ENCODE data around the gene HHAT. TPM values are rescaled to one million over a fixed set of nuclear protein-coding genes. Genes with fewer than 3 reads are reported as not detected.

HHAT gene
- total and polyA plus RNA-seq, 2 of the 4 experiments (the other 2 are of a cell fraction) = 1.7 to 2.5 TPM

DNA sequence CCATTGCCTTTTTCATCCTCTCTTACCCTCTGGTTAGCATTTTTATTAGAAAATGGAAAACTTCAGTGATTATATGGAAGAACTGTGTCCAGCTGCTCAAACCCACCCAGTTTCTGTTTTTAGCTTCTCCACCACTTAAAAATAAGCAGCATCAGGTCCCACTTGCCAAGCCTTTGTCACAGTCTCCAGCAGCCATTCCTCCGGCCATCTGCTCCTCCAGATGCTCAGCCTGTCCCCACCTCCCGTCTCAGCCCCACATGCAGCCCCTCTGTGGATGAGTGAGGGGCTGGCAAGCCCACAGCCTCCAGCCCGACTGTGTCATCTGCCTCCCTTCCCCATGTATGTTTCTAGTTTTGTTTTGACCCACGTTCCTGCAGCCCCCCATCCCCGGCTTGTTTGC is 289.7 kb downstream of the HHAT start:
- BruUV-seq (replicated peaks) = no TSS peak
- Histone ChIP-seq H3K9me3 (ENCODE audit: control insufficient read depth, insufficient read depth, low read length) (no peaks in the 10 kb centered on the region), H3K23ac (ENCODE audit: low read depth, low read length) (no peak overlapping the region), H3K4me1 (ENCODE audit: control insufficient read depth, insufficient read depth, low read length) (no peaks in the 10 kb centered on the region), H3K14ac (replicated peaks; ENCODE audit: low read depth, low read length) (no peak overlapping the region), H3K9ac (ENCODE audit: low read depth, low read length) (no peak overlapping the region), H4K91ac (ENCODE audit: insufficient read depth, low read depth, low read length) (no peak overlapping the region), H3K27me3 (ENCODE audit: control insufficient read depth, insufficient read depth, low read length) (no peaks in the 10 kb centered on the region), H3K18ac (ENCODE audit: low read depth, low read length) (no peak overlapping the region), H2AK5ac (ENCODE audit: low read depth, low read length) (no peak overlapping the region), H2BK5ac (ENCODE audit: low read depth, low read length, poor library complexity, severe bottlenecking) (no peak overlapping the region), H3K4me2 (ENCODE audit: low read depth, low read length) (no peak overlapping the region), H4K8ac (ENCODE audit: low read depth in 2 of 2, low read length in 2 of 2) (no peak overlapping the region), H3K4ac (ENCODE audit: low read depth, low read length) (no peak overlapping the region), H3K56ac (ENCODE audit: extremely low read depth, insufficient read depth, low read length) (no peak overlapping the region), H2AK9ac (replicated peaks; ENCODE audit: low read depth, low read length, poor library complexity) (no peak overlapping the region), H2BK15ac (ENCODE audit: low read depth, low read length) (no peak overlapping the region), H3K4me3 (ENCODE audit: insufficient read depth, low read depth, low read length) (no peak overlapping the region), H4K5ac (ENCODE audit: low read depth, low read length) (no peak overlapping the region), H3K79me1 (ENCODE audit: low read depth in 1 of 2, low read length in 2 of 2) (no peaks in the 10 kb centered on the region), H3K27ac (ENCODE audit: insufficient read depth, low read length) (no peak overlapping the region), H2AFZ (replicated peaks; ENCODE audit: low read length, poor library complexity) (no peak overlapping the region), H2BK120ac (ENCODE audit: low read depth, low read length) (no peak overlapping the region), H3K9me1 (ENCODE audit: insufficient read depth, low read length) (no peaks in the 10 kb centered on the region), H2BK20ac (ENCODE audit: low read depth, low read length) (no peak overlapping the region), H3K36me3 (ENCODE audit: control insufficient read depth, insufficient read depth, low read length) (no peaks in the 10 kb centered on the region), H4K20me1 (ENCODE audit: insufficient read depth, low read length) (no peaks in the 10 kb centered on the region)
- DNase-seq (no peak), ATAC-seq (ENCODE audit: low read depth) (no peak)
- POLR2A ChIA-PET (ENCODE audit: unreplicated experiment) = no interaction called here
- in situ Hi-C loops (cut with MboI; ENCODE audit: low sequenced_read_pairs) = no loop called here
- TF ChIP-seq RFX5 (IDR thresholded peaks at IDR 0.05; ENCODE audit: low read depth, low read length) (no peak), RAD21 (IDR thresholded peaks at IDR 0.05; ENCODE audit: low read length) (no peak), MAFK (IDR thresholded peaks at IDR 0.05; ENCODE audit: low read depth, low read length) (no peak), POLR2A (IDR thresholded peaks at IDR 0.05; ENCODE audit: low read depth, low read length) (no peak), MXI1 (IDR thresholded peaks at IDR 0.05; ENCODE audit: borderline replicate concordance, low read depth, low read length) (no peak), CEBPB (IDR thresholded peaks at IDR 0.05; ENCODE audit: low read depth, low read length) (no peak), RCOR1 (IDR thresholded peaks at IDR 0.05; ENCODE audit: insufficient replicate concordance, low read length) (no peak), MAZ (IDR thresholded peaks at IDR 0.05; ENCODE audit: borderline replicate concordance, low read depth, low read length) (no peak), CHD1 (IDR thresholded peaks at IDR 0.05; ENCODE audit: low read depth, low read length) (no peak), SMC3 (IDR thresholded peaks at IDR 0.05; ENCODE audit: low read depth, low read length) (no peak), NFE2L2 (IDR thresholded peaks at IDR 0.05; ENCODE audit: low read depth, low read length) (no peak), BHLHE40 (IDR thresholded peaks at IDR 0.05; ENCODE audit: low read depth, low read length) (no peak)
- TF ChIP-seq, protein P1, sequence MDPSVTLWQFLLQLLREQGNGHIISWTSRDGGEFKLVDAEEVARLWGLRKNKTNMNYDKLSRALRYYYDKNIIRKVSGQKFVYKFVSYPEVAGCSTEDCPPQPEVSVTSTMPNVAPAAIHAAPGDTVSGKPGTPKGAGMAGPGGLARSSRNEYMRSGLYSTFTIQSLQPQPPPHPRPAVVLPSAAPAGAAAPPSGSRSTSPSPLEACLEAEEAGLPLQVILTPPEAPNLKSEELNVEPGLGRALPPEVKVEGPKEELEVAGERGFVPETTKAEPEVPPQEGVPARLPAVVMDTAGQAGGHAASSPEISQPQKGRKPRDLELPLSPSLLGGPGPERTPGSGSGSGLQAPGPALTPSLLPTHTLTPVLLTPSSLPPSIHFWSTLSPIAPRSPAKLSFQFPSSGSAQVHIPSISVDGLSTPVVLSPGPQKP (IDR thresholded peaks at IDR 0.05; ENCODE audit: borderline replicate concordance, low read depth, low read length) = no peak
- TF ChIP-seq, protein P2, sequence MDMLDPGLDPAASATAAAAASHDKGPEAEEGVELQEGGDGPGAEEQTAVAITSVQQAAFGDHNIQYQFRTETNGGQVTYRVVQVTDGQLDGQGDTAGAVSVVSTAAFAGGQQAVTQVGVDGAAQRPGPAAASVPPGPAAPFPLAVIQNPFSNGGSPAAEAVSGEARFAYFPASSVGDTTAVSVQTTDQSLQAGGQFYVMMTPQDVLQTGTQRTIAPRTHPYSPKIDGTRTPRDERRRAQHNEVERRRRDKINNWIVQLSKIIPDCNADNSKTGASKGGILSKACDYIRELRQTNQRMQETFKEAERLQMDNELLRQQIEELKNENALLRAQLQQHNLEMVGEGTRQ (IDR thresholded peaks at IDR 0.05; ENCODE audit: low read depth, low read length) = no peak
- TF ChIP-seq, protein P3, sequence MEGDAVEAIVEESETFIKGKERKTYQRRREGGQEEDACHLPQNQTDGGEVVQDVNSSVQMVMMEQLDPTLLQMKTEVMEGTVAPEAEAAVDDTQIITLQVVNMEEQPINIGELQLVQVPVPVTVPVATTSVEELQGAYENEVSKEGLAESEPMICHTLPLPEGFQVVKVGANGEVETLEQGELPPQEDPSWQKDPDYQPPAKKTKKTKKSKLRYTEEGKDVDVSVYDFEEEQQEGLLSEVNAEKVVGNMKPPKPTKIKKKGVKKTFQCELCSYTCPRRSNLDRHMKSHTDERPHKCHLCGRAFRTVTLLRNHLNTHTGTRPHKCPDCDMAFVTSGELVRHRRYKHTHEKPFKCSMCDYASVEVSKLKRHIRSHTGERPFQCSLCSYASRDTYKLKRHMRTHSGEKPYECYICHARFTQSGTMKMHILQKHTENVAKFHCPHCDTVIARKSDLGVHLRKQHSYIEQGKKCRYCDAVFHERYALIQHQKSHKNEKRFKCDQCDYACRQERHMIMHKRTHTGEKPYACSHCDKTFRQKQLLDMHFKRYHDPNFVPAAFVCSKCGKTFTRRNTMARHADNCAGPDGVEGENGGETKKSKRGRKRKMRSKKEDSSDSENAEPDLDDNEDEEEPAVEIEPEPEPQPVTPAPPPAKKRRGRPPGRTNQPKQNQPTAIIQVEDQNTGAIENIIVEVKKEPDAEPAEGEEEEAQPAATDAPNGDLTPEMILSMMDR (conservative IDR thresholded peaks at IDR 0.05; ENCODE audit: low read depth, low read length) = no peak
- WGBS, 2 experiments (ENCODE audit: extremely low coverage in 2 of 2, insufficient read length in 1 of 2) = no CpG with 5 or more reads among the region's 5 CpGs
- intact Hi-C loops (cut with micrococcal nuclease) = no loop called here
- dilution Hi-C loops (cut with HindIII; ENCODE audit: low sequenced_read_pairs, unreplicated experiment) = no loop called here
- CTCF ChIA-PET = no interaction called here
